ENCODE measurements around the gene ACLY.
A peak's percentile ranks its signal among the peaks of the same experiment; 100 is the strongest.

The ACLY gene

DNA sequence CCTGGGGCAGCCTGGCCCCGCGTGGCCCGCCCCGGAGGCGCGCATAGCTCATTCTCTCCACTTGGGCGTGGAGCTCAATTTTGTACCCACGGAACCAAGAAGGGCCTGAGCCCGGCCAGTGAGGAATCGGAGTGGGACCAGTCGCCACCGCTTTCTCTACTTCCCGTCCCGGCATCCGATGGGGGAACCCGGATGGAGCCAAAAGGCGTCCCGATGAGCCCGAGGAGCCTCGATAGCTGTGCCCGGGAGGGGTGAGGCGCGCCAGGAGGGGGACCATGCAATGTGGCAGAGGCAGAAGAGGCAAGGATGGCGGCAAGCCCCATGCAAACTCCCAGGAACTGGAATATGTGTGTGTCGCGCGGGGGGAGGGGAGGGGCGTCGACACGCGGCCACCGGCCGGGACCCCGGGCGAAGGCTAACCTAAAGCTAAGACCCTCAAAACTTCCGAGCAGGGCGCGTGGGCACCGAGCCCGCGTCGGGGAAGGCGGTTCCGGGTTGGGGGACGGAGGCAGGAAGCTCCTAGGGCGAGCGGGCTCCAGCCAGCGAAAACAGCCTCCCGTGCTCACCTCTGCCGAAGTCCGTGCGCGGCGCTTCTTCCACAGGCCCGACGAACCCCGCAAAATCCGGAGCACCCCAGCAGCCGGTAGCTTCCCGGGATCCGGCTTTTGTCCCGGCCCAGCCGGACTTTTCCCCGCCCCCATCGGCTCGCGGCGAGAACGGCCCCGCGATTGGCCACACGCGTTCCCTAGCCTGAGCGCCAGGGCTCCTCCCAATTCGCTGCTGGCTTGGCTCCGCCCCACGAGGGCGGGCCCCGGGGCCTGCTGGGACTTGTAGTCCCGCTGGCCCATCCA is at the start of gene ACLY:
TSS of gene ACLY (minus strand) at position 638 of the 851 bp plus-strand sequence. CDS start 5,078 bp downstream, outside the sequence.
- peak; percentile 86 for DNase-seq (ENCODE audit: low read depth)
- peak within 1 kb of the TSS; percentile 94 for H3K4me3 ChIP-seq (ENCODE audit: low read length)
- TF ChIP-seq, protein P1, sequence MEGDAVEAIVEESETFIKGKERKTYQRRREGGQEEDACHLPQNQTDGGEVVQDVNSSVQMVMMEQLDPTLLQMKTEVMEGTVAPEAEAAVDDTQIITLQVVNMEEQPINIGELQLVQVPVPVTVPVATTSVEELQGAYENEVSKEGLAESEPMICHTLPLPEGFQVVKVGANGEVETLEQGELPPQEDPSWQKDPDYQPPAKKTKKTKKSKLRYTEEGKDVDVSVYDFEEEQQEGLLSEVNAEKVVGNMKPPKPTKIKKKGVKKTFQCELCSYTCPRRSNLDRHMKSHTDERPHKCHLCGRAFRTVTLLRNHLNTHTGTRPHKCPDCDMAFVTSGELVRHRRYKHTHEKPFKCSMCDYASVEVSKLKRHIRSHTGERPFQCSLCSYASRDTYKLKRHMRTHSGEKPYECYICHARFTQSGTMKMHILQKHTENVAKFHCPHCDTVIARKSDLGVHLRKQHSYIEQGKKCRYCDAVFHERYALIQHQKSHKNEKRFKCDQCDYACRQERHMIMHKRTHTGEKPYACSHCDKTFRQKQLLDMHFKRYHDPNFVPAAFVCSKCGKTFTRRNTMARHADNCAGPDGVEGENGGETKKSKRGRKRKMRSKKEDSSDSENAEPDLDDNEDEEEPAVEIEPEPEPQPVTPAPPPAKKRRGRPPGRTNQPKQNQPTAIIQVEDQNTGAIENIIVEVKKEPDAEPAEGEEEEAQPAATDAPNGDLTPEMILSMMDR (conservative IDR thresholded peaks at IDR 0.05; ENCODE audit: low read depth, low read length): no peak

DNA sequence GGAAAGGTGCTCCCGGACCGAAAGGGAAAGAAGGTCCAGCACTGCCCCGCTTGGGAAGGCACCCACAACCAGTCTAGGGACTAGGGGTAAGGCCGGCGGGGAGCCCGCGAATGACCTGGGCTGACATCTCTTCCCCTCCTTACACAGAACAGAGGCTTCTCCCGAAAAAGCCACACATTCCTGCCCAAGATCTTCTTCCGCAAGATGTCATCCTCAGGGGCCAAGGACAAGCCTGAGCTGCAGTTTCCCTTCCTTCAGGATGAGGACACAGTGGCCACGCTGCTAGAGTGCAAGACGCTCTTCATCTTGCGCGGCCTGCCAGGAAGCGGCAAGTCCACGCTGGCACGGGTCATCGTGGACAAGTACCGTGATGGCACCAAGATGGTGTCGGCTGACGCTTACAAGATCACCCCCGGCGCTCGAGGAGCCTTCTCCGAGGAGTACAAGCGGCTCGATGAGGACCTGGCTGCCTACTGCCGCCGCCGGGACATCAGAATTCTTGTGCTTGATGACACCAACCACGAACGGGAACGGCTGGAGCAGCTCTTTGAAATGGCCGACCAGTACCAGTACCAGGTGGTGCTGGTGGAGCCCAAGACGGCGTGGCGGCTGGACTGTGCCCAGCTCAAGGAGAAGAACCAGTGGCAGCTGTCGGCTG is 49.3 kb upstream of the ACLY start:
- TF ChIP-seq, protein P1 (conservative IDR thresholded peaks at IDR 0.05; ENCODE audit: low read depth, low read length): no peak
- peak overlapping the region; percentile 90 for H3K4me3 ChIP-seq (ENCODE audit: low read length)
- DNase-seq (ENCODE audit: low read depth): no peak

- peak overlapping the region; percentile 90 for H3K4me3 ChIP-seq (ENCODE audit: low read length)
- TF ChIP-seq, protein P1 (conservative IDR thresholded peaks at IDR 0.05; ENCODE audit: low read depth, low read length): no peak
- no peak for DNase-seq (ENCODE audit: low read depth)
These were observed 48.6 kb upstream of the ACLY start for GRCh38 chr17:41967141-41967920.

DNA sequence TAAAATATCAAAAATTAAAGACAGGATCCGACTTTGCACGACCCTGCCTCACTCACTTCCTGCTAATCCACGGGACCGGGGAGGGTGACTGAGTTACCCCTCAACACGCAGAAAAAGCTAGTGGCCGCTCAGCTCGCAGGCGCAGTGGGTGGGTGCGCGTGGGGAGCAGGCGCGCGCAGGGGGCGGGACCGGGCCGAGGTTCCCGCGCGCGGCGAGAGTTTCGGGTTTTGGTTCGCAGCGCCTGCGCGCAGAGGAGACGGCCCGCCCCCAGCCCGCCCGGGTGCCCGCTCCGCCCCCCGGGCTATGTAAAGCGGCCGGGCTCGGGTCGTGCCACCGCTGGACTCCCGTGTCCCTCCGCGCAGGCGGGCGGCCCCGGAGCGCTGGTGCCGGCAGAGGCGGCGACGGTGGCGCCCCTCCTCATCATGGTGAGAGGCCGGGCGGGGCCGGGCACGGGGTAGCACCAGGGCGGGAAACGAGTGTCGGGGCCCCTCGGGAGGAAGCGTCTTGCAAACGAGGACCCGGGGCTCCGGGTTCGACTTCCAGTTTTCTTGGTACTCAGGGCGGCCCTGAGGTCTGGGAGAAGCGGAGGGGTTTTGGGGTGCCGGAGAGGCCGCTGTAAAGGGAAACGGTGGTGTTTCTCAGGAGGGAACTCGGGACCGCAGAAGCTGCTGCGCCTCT is 47.9 kb upstream of the ACLY start, which contains the start of gene CNP:
TSS of gene CNP (plus strand) at position 333 of the 678 bp plus-strand sequence. CDS start at position 423, 90 bp downstream.
- DNase-seq (ENCODE audit: low read depth): peak; percentile 61
- H3K4me3 ChIP-seq (ENCODE audit: low read length): peak within 1 kb of the TSS; percentile 90
- TF ChIP-seq, protein P1 (conservative IDR thresholded peaks at IDR 0.05; ENCODE audit: low read depth, low read length): no peak

DNA sequence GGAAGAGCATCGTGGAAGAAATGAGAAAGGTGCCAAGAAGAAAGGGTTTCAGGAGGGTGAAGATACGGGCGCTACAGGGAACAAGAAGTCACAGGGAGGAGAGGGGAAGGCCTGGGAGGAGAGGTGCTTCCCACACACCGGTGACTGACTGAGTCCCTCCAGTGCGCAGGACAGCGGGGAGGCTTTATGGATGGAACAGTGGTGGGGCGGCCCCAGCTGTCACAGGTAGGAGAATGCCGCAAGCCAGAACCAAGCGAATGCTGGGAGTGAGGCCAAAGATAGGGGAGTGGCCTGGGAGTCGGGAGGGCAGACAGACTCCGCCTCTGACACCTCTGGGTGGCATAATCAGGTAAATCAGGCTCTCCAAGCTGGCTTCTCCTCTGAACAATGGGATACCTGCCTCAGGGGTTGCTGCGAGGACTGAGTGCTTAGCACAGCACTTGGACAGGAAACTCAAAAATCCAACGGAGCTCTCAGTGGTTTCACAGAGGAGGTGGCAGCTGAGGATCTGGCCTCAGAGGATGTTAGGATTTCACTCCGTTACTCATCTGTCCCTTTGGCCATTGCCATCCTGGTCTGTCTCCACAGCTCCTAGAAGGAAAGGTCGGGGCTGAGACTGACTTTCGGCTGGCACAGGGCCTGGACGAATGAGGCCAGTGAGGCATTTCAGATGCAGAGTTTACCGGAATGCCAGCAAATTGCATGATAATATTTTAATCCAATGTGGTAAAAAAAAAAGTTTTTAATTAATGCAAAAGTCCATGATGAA is 47.1 kb upstream of the ACLY start:
- TF ChIP-seq, protein P1 (conservative IDR thresholded peaks at IDR 0.05; ENCODE audit: low read depth, low read length): no peak
- no peak for DNase-seq (ENCODE audit: low read depth)
- H3K4me3 ChIP-seq (ENCODE audit: low read length): peak overlapping the region; percentile 54

All from retinal pigment epithelial cell (primary cell).